Endothelial cell of umbilical vein (primary cell): ENCODE results near the gene PLXNB2.

Experiments
- CTCF ChIP-seq, 2 donors: IDR thresholded peaks; 1 replicate in 1 of 2; 2 replicates in 1 of 2; pipeline ENCODE4 v1.5.1; 2011; ENCODE audit warnings: low read length in 2 of 2, mild to moderate bottlenecking in 2 of 2, moderate library complexity in 2 of 2, control low read depth in 1 of 2, inconsistent platforms in 1 of 2, low read depth in 1 of 2; ENCODE audit not compliant: insufficient read depth in 1 of 2; ENCODE audit errors: extremely low read depth in 1 of 2
- EZH2 ChIP-seq: IDR thresholded peaks from 2 replicates; pipeline ENCODE4 v1.6.1; 2012; ENCODE audit warnings: borderline replicate concordance, low read depth, mild to moderate bottlenecking, moderate library complexity, low read length, inconsistent platforms; ENCODE audit not compliant: severe bottlenecking
- GATA2 ChIP-seq: IDR thresholded peaks from 2 replicates; pipeline ENCODE4 v1.7.0; 2011; ENCODE audit warnings: low read depth, mild to moderate bottlenecking, moderate library complexity, mixed read lengths, low read length; ENCODE audit not compliant: insufficient read length, insufficient read depth
- JUN ChIP-seq: IDR thresholded peaks from 2 replicates; pipeline ENCODE4 v1.6.1; 2011; ENCODE audit warnings: borderline replicate concordance, low read depth; ENCODE audit not compliant: insufficient read length, insufficient read depth
- MAX ChIP-seq: IDR thresholded peaks from 2 replicates; pipeline ENCODE4 v1.6.1; 2011; ENCODE audit not compliant: insufficient read depth, insufficient read length
- MYC ChIP-seq: IDR thresholded peaks from one replicate; pipeline ENCODE4 v1.6.1; 2011; ENCODE audit warnings: mild to moderate bottlenecking, low read depth, low read length
- POLR2A ChIP-seq: IDR thresholded peaks from 2 replicates; pipeline ENCODE4 v1.6.1; 2012; ENCODE audit warnings: low read depth, mild to moderate bottlenecking, control low read depth, low read length
- POLR2AphosphoS5 ChIP-seq: IDR thresholded peaks from 2 replicates; pipeline ENCODE4 v1.6.1; 2012; ENCODE audit warnings: low read depth, mild to moderate bottlenecking, control low read depth, low read length, moderate library complexity; ENCODE audit not compliant: insufficient read depth

GRCh38 chr22:50317674-50318073, 10.2 kb upstream of the PLXNB2 start:
- TF ChIP-seq MYC (no peak), EZH2 (no peak), CTCF (IDR thresholded peaks at IDR 0.05; ENCODE audit: extremely low read depth in 1 of 2, insufficient read depth in 1 of 2, low read depth in 1 of 2, low read length in 2 of 2) (no peak), POLR2AphosphoS5 (no peak), JUN (no peak), POLR2A (no peak), MAX (no peak), GATA2 (no peak)
